ENCODE data around the gene CPAMD8.
"Not testable (repeated sequence)": the region's sequence is repeated elsewhere in the genome, so short reads cannot be mapped to it uniquely, and the experiment has no call there.

CPAMD8 gene

GRCh38 chr19:16996838-16997490, 29.6 kb downstream of the CPAMD8 start:
- DNase-seq: not testable (repeated sequence)

- no peak for DNase-seq
Measured at GRCh38 chr19:16988661-16989060, 37.9 kb downstream of the CPAMD8 start.

DNA sequence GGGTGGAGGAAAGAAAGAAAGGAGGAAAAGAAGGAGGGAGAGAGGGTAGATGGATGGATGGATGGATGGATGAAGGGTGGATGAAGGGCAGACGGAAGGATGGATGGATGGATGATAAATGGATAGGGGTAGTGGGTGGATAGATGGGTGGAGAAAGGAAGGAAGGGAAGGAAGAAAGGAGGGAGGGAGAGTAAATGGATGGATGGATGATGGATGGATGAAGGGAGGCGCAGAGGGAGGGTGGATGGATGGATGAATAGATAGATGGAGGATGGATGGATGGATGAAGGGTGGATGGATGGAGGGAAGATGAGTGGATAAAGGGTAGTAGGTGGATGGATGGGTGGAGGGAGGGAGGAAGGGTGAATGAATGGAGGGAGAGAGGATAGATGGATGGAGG, 41.2 kb downstream of the CPAMD8 start:
- no peak for DNase-seq

DNA sequence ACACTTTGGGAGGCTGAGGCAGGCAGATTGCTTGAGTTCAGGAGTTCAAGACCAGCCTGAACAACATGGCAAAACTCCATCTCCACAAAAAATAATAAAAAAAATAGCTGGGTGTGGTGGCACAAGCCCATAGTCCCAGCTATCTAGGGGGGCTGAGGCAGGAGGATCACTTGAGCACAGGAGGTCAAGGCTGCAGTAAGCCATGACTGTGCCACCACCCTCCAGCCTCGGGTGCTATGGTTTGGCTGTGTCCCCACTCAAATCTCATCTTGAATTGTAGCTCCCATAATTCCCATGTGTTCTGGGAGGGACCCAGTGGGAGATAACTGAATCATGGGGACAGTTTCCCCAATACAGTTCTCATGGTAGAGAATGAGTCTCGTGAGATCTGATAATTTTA, 44.0 kb downstream of the CPAMD8 start:
- not testable (repeated sequence) for DNase-seq

DNA sequence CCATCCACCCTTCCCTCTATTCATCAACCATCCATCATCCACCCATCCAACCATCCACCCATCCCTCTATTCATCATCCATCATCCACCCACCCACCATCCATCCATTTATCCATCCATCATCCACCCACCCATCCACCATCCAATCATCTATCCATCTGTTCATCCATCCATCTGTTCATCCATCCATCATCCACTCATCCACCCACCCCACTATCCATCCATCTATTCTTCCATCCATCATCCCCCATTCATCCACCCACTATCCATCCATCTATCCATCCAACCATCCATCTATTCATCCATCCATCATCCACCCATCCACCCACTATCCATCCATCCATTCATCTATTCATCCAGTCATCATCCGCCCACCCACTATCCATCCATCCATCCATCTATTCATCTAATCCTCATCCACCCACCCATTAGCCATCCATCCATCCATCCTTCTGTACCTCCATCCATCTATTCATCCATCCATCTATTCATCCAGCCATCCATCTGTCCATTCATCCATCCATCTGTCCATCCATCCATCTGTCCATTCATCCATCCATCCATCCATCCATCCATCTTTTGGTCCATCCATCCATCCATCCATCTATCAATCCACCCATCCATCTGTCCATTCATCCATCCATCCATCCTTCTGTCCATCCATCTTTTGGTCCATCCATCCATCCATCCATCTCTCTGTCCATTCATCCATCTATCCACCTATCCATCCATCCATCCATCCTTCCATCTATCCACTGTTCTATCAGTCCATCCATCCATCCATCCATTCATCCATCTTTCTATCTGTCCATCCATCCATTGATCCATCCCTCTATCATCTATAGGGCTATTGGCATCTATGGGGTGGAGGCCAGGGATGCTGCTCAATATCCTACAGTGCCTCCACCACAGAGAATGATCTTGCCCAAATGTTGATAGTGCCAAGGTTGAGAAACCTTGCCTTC, 47.5 kb downstream of the CPAMD8 start:
- DNase-seq: no peak

DNA sequence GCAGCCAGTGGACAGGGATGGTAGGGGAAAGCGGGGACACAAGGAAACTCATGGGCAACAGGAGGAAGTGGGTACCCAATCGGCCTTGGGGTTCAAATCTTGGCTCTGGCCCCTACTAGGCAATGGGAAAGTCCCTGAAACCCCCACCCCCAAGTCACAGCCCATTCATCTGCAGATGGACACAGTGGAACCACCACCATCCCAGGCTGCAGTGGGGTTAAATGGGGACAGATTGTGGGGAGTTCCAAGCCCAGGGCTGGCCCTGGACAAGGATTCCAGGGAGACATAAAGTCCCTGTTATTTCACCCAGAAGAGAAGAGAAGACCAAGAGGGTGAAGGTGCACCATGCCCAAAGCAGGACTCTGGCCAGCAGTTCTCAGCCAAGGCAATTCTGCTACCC, 48.5 kb downstream of the CPAMD8 start:
- no peak for DNase-seq

- DNase-seq: no peak
Measured at GRCh38 chr19:16977306-16977705, 49.3 kb downstream of the CPAMD8 start.

DNA sequence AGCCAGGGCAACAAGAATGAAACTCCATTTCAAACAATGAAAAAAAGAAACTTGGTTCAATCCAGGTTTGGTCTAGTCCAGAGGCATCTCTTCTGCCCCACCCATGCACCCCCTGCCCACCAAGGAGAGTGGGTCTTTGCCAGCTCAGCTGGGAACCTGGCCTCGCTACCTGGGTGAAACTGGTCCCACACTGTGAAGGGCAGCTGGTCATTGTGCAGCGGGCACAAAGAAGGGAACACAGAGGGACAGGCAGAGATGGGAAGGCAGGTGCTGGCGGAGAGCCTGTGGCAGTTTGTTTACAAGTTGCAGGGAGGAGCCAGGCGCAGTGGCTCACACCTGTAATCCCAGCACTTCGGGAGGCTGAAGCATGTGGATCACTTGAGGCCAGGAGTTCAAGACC, 50.2 kb downstream of the CPAMD8 start:
- no peak for DNase-seq

GRCh38 chr19:16970821-16971220, 55.8 kb downstream of the CPAMD8 start:
- no peak for DNase-seq

GRCh38 chr19:16969135-16969534, 57.5 kb downstream of the CPAMD8 start:
- no peak for DNase-seq

GRCh38 chr19:16960996-16961822, 65.4 kb downstream of the CPAMD8 start:
- DNase-seq: not testable (repeated sequence)

GRCh38 chr19:16958277-16958676, 68.3 kb downstream of the CPAMD8 start:
- DNase-seq: not testable (repeated sequence)

DNA sequence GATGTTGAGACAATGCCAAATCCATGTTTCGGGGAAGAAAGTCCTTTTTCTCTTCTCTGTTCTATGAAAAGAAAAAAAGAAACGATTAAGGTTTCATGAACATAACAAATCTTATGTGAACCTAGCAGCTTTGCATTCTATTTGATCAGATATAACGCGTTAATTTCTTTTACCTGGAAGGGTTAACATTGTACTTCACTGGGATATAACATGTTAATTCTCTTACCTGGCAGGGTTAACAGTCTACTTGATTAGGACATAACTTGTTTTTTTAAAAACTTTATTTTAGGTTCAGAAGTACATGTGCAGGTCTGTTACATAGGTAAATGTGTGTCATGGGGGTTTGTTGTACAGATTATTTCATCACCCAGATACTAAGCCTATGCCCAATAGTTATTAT, 68.8 kb downstream of the CPAMD8 start:
- DNase-seq: no peak

- DNase-seq: no peak
Measured at GRCh38 chr19:16957151-16957701, 69.4 kb downstream of the CPAMD8 start.

- DNase-seq: no peak
Measured at GRCh38 chr19:16955161-16955560, 71.4 kb downstream of the CPAMD8 start.

DNA sequence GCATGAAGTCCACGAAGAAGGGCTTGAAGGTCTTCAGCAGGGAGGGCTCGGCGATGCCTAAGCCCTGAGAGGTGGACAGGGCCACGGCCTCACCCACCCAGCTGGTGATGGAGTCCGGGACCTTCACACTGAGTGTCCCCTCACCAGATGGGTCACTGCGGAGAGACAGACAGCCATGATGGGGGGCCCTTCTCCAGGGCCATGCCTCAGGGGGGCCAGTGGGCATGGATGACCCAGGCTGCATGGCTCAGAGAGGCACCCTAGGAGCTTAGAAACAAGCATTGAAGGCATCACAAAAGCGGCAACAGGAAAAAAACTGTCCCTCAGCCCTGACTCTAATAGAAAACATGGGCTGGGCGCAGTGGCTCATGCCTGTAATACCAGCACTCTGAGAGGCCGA, 74.6 kb downstream of the CPAMD8 start:
- DNase-seq: no peak

DNA sequence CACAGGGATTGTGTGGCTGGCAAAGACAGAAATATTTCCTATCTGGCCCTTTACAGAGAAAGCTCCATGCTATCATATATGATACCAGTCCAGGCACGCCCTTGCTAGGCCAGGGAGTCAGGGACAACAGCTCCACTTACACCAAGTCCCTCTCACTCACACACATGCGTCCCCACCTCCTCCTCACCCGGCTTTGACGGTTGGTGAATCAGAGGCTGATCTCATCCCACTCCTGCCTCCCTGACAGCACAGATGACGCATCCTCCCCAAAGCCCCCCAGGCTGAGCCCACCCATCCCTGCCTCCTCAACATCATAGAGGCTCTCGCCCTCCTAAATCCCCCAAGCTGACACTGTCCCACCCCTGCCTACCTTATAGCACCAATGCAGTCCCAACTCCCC, 75.1 kb downstream of the CPAMD8 start:
- DNase-seq: no peak

DNA sequence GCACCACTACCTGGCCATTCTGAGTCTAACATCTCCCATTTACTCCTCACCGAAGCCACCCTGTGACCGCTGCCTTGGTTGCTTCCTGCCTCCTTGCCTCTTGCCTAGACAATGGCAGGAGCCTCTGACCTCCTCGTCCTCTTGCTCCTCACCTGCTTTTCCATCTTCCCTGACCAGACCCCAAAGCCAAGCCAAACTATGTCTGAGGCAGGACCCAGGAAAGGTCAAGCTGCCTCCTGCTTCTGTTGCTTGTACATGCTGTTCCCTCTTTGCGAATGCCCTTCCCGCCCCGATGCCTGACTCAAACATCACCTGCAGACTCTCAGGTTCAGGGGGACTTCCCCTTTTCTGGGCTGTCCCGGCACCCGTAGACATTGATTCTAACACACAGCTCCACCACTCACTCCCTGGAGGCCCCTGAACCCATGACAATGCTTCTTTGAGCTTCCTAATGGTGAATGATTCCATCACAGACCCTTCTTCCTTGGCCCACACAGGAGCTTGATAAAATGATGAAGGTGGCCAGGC, 77.0 kb downstream of the CPAMD8 start:
- DNase-seq: no peak

GRCh38 chr19:16946951-16947940, 79.4 kb downstream of the CPAMD8 start:
- DNase-seq: no peak

DNA sequence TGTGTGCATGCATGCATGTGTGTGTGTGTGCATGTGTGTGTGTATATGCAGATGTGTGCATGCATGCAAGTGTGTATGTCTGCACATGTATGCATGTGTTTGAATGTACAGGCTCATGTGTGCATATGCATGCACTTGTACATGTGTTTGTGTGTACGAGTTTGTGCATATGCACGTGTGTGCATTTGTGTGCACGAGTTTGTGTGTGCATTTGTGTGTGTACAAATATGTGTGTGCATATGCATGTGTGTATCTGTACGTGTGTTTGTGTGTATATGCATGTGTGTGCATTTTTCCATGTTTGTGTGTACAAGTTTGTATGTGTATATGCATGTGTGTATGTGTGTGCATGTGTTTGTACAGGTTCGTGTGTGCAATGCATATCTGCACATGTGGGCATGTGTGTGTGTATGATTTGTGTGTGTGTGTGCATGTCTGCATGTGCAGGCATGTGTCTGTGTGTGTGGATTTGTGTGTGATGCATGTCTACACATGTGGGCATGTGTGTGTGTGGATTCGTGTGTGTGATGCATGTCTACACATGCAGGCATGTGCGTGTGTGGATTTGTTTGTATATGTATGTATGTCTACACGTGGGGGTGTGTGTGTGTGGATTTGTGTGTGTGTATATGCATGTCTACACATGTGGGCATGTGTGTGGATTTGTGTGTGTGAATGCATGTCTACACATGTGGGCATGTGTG, 80.7 kb downstream of the CPAMD8 start:
- DNase-seq: no peak

DNA sequence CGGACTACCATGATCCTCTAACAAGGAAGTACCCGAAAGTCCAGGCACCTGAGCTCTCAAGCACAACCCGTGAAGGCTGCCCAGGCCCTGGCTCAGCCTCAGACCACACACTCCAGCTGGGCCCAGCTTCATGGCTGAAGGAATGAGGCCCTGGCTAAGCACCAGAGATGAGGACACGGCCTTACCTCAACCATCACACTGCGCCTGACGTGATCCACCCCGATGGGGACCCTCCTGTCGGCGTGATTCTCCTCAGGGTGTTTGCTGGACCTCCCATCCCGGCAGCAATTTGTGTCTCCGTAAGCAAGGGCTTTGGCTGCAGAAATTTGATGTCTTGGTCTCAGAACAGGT, 81.3 kb downstream of the CPAMD8 start:
- DNase-seq: no peak

Measured in cerebellar nuclear complex (tissue), 1 donor.